Testis (tissue), 3 donors: ENCODE results near the gene SAMD4B. TPM values are rescaled to one million over a fixed set of nuclear protein-coding genes. Genes with fewer than 3 reads are reported as not detected.

Experiments
- DNase-seq: peaks from one replicate; pipeline ENCODE4 v3.0.0-alpha.2; 2019
- H3K27ac ChIP-seq, 2 donors: fragments of 200-600 bp; sonication (generic); one replicate each; pipeline ENCODE4 v1.5.1; 2019
- H3K27me3 ChIP-seq: fragments of 200-600 bp; sonication (generic); one replicate; pipeline ENCODE4 v1.5.1; 2019
- H3K36me3 ChIP-seq: fragments of 200-600 bp; sonication (generic); one replicate; pipeline ENCODE4 v1.5.1; 2017; ENCODE audit warnings: low read depth; ENCODE audit errors: missing control alignments
- H3K4me1 ChIP-seq: fragments of 200-600 bp; sonication (generic); one replicate; pipeline ENCODE4 v1.5.1; 2019
- H3K4me3 ChIP-seq, 2 donors: fragments of 200-600 bp; sonication (generic); one replicate each; pipeline ENCODE4 v1.5.1; 2017 to 2019
- H3K9me3 ChIP-seq: fragments of 200-600 bp; sonication (generic); one replicate; pipeline ENCODE4 v1.5.1; 2017
- POLR2A ChIP-seq: fragments of 450-650 bp; IDR thresholded peaks from one replicate; pipeline ENCODE4 v1.6.1; 2017; ENCODE audit warnings: antibody characterized with exemption, mild to moderate bottlenecking, moderate library complexity
- WGBS, 2 donors: methylation state at CpG; one replicate each; pipeline ENCODE4 v1.1.5; 2018; 5-methylcytosine and 5-hydroxymethylcytosine counted together
- intact Hi-C: fragments of 100-400 bp; cut with DNase I; formaldehyde crosslinking; loops from one replicate; pipeline ENCODE4 v1.15.1; 2023; ENCODE audit warnings: low total_unique reads
- polyA plus RNA-seq: library from polyadenylated mRNA; stranded (reverse); fragments of 350-450 nt; fragmentation: Illumina TruSeq; extraction: RNeasy Lipid Tissue Mini Kit (QIAGEN cat#74804); gene quantifications from one replicate; pipeline ENCODE4 v1.2.3, GENCODE V29; 2014; ENCODE audit warnings: low read depth, low replicate concordance; ENCODE audit not compliant: insufficient read depth
- total RNA-seq, 2 donors: library from RNA; depleted of rRNA; stranded (reverse); fragments of >200 nt; gene quantifications; one replicate each; pipeline ENCODE4 v1.2.3, GENCODE V29; 2016
- TF ChIP-seq, protein P1 (sequence below), 3 experiments: fragments of 450-650 bp in 2 of 3; fragments of 200-600 bp in 1 of 3; sonication (generic) in 1 of 3; IDR thresholded peaks; one replicate each; pipeline ENCODE4 v1.5.1; 2016 to 2019; ENCODE audit warnings: antibody characterized with exemption in 3 of 3, mild to moderate bottlenecking in 2 of 3, moderate library complexity in 1 of 3

The SAMD4B gene
- total and polyA plus RNA-seq, 3 donors from 2014 or later = 159 to 276 (median 228) TPM

DNA sequence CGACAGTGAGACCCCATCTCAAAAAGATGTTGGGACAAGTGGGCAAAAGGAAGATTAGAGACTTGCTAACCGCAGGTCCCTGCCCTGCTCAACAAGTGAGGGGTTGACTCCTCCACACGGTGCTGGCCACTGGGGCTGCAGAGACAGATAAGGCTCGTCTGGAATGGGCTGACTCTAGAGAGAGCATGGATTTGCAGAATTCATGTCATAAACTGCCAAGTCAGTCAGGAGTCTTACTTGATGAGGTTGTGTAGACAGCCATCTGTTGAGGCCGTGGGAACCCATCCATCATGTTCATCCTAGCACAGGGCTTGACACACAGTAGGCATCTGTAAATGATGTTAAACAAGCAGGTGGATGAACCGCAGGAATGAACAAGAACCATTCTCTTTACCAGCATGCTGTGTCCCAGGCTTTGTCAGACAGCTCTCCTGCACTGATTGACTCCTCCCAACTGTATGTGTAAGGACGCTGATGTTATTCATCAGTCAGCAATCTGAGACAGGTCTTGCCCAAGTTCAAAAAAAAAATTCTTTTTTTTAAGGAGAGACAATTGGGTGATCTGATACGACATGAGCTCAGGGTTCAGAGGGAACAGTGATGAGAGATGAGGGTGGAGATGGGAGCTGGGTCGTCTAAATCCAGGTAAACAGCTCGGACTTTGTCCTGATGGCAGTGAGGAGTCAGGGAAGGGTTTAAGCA lies 39.8 kb downstream of the SAMD4B start:
- TF ChIP-seq, protein P1, sequence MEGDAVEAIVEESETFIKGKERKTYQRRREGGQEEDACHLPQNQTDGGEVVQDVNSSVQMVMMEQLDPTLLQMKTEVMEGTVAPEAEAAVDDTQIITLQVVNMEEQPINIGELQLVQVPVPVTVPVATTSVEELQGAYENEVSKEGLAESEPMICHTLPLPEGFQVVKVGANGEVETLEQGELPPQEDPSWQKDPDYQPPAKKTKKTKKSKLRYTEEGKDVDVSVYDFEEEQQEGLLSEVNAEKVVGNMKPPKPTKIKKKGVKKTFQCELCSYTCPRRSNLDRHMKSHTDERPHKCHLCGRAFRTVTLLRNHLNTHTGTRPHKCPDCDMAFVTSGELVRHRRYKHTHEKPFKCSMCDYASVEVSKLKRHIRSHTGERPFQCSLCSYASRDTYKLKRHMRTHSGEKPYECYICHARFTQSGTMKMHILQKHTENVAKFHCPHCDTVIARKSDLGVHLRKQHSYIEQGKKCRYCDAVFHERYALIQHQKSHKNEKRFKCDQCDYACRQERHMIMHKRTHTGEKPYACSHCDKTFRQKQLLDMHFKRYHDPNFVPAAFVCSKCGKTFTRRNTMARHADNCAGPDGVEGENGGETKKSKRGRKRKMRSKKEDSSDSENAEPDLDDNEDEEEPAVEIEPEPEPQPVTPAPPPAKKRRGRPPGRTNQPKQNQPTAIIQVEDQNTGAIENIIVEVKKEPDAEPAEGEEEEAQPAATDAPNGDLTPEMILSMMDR (IDR thresholded peaks at IDR 0.05) = no peak
- TF ChIP-seq POLR2A = no peak
- intact Hi-C loops = no loop called here
- Histone ChIP-seq H3K36me3 (peaks cover 9% of the 10 kb centered on the region), H3K9me3 (no peaks in the 10 kb centered on the region), H3K27me3 (no peaks in the 10 kb centered on the region), H3K4me1 (no peaks in the 10 kb centered on the region), H3K4me3 (no peak overlapping the region), H3K27ac (no peak overlapping the region)
- DNase-seq = no peak
- WGBS, 2 donors = 68 to 83% methylated on average over 10 of the region's 10 CpGs

DNA sequence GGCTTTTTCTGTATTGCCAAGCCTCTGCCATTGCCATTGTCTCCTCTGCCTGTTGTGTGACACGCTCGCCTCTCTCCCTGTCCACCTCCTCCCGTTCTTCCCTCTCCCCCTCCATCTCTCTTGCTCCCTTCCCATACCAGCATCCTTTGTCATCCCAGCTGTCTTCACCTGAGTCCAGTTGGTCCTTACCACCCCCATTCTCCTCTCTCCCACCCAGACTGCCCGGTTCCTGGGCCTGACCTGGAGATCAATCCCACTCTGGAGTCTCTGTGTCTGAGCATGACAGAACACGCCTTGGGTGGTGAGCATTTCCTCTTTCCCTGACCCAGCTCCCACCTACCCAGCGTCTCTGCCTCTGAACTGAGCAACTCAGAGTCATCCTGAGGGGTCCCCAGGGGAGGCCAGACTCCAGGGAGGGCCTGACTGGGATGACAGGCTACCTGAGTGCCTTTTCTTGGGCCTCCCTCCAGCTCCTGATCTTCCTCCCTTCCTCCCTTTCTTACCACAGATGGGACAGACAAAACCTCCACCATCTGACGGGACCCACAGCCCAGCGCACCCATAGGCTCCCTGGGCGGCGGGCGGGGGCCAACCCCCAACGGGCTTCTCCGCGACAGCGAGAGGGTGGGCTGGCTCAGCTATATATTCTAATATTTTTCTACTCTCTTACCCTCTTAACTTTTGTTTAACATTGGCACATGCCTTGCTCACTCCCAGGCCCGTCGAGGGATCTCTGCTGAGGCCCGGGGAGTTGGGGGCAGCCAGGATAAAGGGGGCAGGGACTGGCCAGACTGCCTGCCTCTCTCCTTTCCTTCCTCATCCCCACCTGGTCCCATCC lies 41.0 kb downstream of the SAMD4B start:
- Histone ChIP-seq H3K36me3 (peaks cover 9% of the 10 kb centered on the region), H3K27ac (no peak overlapping the region), H3K27me3 (no peaks in the 10 kb centered on the region), H3K4me3 (no peak overlapping the region), H3K4me1 (no peaks in the 10 kb centered on the region), H3K9me3 (no peaks in the 10 kb centered on the region)
- intact Hi-C loops = no loop called here
- 86 to 90% methylated on average over 18 of the region's 18 CpGs for WGBS, 2 donors
- TF ChIP-seq, protein P1 (IDR thresholded peaks at IDR 0.05) = no peak
- no peak for TF ChIP-seq POLR2A
- no peak for DNase-seq

DNA sequence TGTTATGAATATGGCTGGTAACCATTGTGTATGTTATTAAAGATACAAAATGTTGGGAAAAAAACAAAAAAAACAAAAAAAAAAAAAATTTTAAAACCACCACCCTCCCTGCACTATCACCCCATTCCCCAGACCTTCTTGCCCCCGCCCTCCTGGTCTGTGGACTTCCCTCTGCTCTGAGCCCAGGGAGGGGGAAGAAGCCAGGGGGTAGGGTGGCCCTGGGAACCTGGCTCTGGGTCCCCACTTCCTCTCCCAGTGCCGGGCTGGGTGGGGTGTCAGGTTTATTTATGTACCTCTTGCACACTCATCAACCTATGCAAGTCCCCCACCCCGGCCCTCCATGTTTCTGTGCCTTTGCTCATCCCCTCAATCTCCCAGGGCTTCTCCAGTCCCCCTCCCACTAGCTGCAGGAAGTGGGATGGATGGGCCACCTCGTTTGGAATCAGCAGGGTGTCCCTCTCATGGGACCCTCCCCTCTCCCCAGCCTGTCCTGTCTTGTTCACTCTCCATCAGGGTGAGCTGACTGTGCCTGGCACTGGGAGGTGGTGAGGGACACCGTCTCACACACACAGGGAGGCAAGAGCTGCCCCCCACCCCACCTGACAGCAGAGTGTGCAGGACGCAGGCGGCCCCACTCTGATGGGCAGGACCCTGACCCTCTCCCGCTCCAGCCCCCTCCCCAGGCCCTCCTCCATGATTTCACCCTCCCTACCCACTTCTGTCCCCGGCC lies 42.8 kb downstream of the SAMD4B start:
- H3K4me1 ChIP-seq = peaks cover 4% of the 10 kb centered on the region
- H3K27ac ChIP-seq = no peak overlapping the region
- H3K4me3 ChIP-seq = no peak overlapping the region
- WGBS, 2 donors = 72 to 73% methylated on average over 8 to 9 of the region's 9 CpGs
- intact Hi-C loops = no loop called here
- no peaks in the 10 kb centered on the region for H3K9me3 ChIP-seq
- H3K27me3 ChIP-seq = no peaks in the 10 kb centered on the region
- DNase-seq = no peak
- H3K36me3 ChIP-seq = peaks cover 4% of the 10 kb centered on the region
- TF ChIP-seq, protein P1 (IDR thresholded peaks at IDR 0.05) = no peak
- no peak for TF ChIP-seq POLR2A

DNA sequence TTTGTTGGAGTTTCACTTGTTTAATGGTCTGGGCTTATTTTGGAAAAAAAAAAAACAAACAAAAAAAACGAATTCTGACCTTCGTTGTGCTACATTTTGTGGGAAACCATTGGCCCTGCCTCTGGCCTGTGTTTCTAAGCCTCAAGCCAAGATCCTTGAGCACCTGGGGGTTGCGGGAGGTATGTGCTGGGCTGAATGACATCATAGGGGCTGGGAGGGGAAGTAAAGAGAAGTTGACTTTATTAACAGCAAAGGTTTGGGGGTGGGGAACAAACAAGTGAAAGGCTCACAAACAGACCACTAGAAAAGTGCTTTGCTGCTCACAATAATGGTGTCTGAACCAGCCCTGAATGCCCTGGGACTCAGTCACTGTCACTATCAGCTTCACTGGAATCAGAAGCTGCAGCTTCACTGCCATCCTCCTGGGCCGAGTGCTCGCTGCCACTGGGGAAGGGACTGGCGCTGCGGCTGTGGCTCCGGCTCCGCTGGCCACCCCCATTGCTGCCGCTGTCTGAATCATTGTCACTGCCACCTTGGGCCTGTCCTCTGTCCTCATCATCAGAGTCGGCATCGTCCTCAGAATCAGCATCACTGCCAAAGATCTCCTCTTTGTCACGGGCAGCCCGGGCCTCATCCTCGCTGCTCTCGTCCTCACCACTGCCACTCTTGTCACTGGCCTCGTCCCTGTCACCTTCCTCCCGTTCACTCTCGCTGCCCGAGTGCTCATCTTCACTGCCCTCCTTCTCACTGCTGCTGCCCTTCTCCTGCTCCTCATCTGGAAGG lies 43.6 kb downstream of the SAMD4B start:
- Histone ChIP-seq H3K27me3 (no peaks in the 10 kb centered on the region), H3K9me3 (no peaks in the 10 kb centered on the region), H3K4me3 (no peak overlapping the region), H3K36me3 (no peaks in the 10 kb centered on the region), H3K4me1 (peaks cover 9% of the 10 kb centered on the region), H3K27ac (no peak overlapping the region)
- TF ChIP-seq, protein P1 (IDR thresholded peaks at IDR 0.05) = no peak
- no peak for DNase-seq
- intact Hi-C loops = no loop called here
- 78 to 80% methylated on average over 20 of the region's 20 CpGs for WGBS, 2 donors
